ENCODE measurements around the gene CNTFR. TPM values are rescaled to one million over a fixed set of nuclear protein-coding genes. Genes with fewer than 3 reads are reported as not detected.

Gene CNTFR
- total and polyA plus RNA-seq, 2 experiments from 2014 or later, result 4.7 to 7.5 TPM

- H4K20me1 ChIP-seq (ENCODE audit: insufficient read depth, poor library complexity, severe bottlenecking), result no peaks in the 10 kb centered on the region
- H3K27ac ChIP-seq, result peak overlapping the region; percentile 73
- H2AFZ ChIP-seq, result no peak overlapping the region
- peaks cover 33% of the 10 kb centered on the region for H3K4me1 ChIP-seq (ENCODE audit: insufficient read depth)
- H3K27me3 ChIP-seq, result no peaks in the 10 kb centered on the region
- no peaks in the 10 kb centered on the region for H3K9me2 ChIP-seq (replicated peaks; ENCODE audit: insufficient read depth)
- no peak overlapping the region for H3K4me3 ChIP-seq
- no peaks in the 10 kb centered on the region for H3K9me3 ChIP-seq (ENCODE audit: low read depth)
- 77% methylated on average over 16 of the region's 17 CpGs for WGBS (ENCODE audit: low lambda C conversion rate, missing lambda C conversion rate)
- no peaks in the 10 kb centered on the region for H3K36me3 ChIP-seq (replicated peaks; ENCODE audit: insufficient read depth, low read depth)
- no peaks in the 10 kb centered on the region for H3K79me2 ChIP-seq
- no peak for TF ChIP-seq CTCF (IDR thresholded peaks at IDR 0.05; ENCODE audit: poor library complexity)
- TF ChIP-seq EZH2 (IDR thresholded peaks at IDR 0.05; ENCODE audit: borderline replicate concordance), result no peak
- no peak for TF ChIP-seq EZH2phosphoT487 (IDR thresholded peaks at IDR 0.05; ENCODE audit: low read depth, severe bottlenecking, unreplicated experiment)
- H3K4me2 ChIP-seq, result peak overlapping the region; percentile 61
- DNase-seq (ENCODE audit: low spot score), result no peak
Observed at GRCh38 chr9:34558919-34559623, 30.5 kb downstream of the CNTFR start.

GRCh38 chr9:34558364-34558763 lies 31.2 kb downstream of the CNTFR start:
- Histone ChIP-seq H3K9me3 (ENCODE audit: low read depth) (no peaks in the 10 kb centered on the region), H3K4me3 (no peak overlapping the region), H3K4me1 (ENCODE audit: insufficient read depth) (peaks cover 40% of the 10 kb centered on the region), H3K36me3 (replicated peaks; ENCODE audit: insufficient read depth, low read depth) (no peaks in the 10 kb centered on the region), H4K20me1 (ENCODE audit: insufficient read depth, poor library complexity, severe bottlenecking) (no peaks in the 10 kb centered on the region), H2AFZ (no peak overlapping the region), H3K4me2 (no peak overlapping the region), H3K79me2 (no peaks in the 10 kb centered on the region), H3K27me3 (no peaks in the 10 kb centered on the region), H3K27ac (no peak overlapping the region), H3K9me2 (replicated peaks; ENCODE audit: insufficient read depth) (no peaks in the 10 kb centered on the region)
- no peak for DNase-seq (ENCODE audit: low spot score)
- TF ChIP-seq EZH2 (IDR thresholded peaks at IDR 0.05; ENCODE audit: borderline replicate concordance) (no peak), CTCF (IDR thresholded peaks at IDR 0.05; ENCODE audit: poor library complexity) (no peak), EZH2phosphoT487 (IDR thresholded peaks at IDR 0.05; ENCODE audit: low read depth, severe bottlenecking, unreplicated experiment) (no peak)
- WGBS (ENCODE audit: low lambda C conversion rate, missing lambda C conversion rate), result 91% methylated on average over 9 of the region's 9 CpGs

GRCh38 chr9:34557426-34558321 lies 31.9 kb downstream of the CNTFR start:
- Histone ChIP-seq H3K9me2 (replicated peaks; ENCODE audit: insufficient read depth) (no peaks in the 10 kb centered on the region), H3K27me3 (no peaks in the 10 kb centered on the region), H3K27ac (no peak overlapping the region), H4K20me1 (ENCODE audit: insufficient read depth, poor library complexity, severe bottlenecking) (no peaks in the 10 kb centered on the region), H2AFZ (no peak overlapping the region), H3K4me3 (no peak overlapping the region), H3K9me3 (ENCODE audit: low read depth) (no peaks in the 10 kb centered on the region), H3K4me1 (ENCODE audit: insufficient read depth) (peaks cover 41% of the 10 kb centered on the region), H3K4me2 (no peak overlapping the region), H3K79me2 (no peaks in the 10 kb centered on the region), H3K36me3 (replicated peaks; ENCODE audit: insufficient read depth, low read depth) (no peaks in the 10 kb centered on the region)
- DNase-seq (ENCODE audit: low spot score), result no peak
- no peak for TF ChIP-seq EZH2 (IDR thresholded peaks at IDR 0.05; ENCODE audit: borderline replicate concordance)
- no peak for TF ChIP-seq EZH2phosphoT487 (IDR thresholded peaks at IDR 0.05; ENCODE audit: low read depth, severe bottlenecking, unreplicated experiment)
- no peak for TF ChIP-seq CTCF (IDR thresholded peaks at IDR 0.05; ENCODE audit: poor library complexity)
- WGBS (ENCODE audit: low lambda C conversion rate, missing lambda C conversion rate), result 72% methylated on average over 19 of the region's 19 CpGs
